Measurements from ENCODE around the gene FHIT. TPM values are rescaled to one million over a fixed set of nuclear protein-coding genes. Genes with fewer than 3 reads are reported as not detected.
"Not testable (repeated sequence)": the region's sequence is repeated elsewhere in the genome, so short reads cannot be mapped to it uniquely, and the experiment has no call there.

FHIT gene
- total RNA-seq, 4 donors from 2014 or later: 3.2 to 10.9 (median 6.4) TPM

DNA sequence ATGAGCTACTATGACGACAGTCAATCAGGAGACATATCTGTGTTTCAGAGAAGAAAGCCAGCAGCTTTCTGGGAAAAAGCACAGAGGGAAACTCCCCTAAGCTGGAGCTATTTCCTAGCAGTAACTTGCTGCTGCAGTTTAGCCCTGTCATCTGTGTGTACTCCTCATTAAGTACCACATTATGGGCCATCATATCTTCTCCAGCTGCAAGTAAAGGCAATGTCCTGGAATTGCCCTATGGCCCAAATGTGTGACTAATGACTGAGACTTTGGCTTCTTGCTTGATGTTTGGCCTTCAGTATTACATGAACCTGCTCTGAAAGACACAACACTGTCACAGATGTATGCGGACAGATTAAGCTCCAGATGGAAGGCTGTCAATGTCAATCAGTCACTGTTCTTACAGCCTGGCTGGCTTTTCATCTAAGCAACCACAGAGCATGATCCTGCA lies 190.8 kb downstream of the FHIT start:
- no peak for DNase-seq (ENCODE audit: low spot score)
- TF ChIP-seq CTCF (IDR thresholded peaks at IDR 0.05): no peak
- no peak for ATAC-seq (ENCODE audit: low FRiP score)

DNA sequence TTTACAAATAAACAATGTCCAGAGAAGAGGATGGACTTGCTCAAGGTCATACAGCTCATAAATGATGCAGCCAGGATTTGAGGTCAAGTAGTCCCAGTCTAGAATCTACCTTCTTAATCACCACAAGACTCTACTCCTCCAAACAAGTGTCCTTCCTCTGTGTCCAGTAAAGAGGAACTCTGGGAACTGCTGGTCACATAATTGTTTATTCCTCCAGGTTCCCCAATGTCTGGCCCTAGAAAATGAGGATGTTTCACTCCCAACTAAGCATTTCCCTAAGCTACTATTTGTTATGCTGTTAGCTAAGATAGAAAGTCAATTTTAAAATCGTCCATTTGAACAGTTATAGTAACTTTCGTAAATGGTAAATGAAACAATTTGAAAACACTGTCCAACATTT lies 192.4 kb downstream of the FHIT start:
- ATAC-seq (ENCODE audit: low FRiP score): no peak
- no peak for TF ChIP-seq CTCF (IDR thresholded peaks at IDR 0.05)
- DNase-seq (ENCODE audit: low spot score): no peak

DNA sequence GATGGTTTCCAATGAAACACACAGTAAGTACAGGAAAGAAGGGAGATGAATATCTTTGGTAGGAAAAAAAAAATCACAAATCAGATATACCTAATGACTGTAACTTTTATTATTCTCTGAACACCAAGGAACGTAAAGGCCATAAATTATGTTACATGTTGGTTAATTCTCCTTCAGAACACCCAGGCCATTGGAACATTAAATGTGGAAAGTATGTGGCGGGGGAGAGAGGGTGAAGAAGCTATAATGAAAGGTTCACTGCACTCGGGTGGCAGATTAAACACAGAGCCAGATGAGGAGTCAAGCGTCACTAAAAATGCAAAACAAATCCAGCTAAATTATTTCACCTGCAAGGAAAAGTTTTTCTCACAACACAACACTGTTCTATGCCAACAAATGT lies 193.8 kb downstream of the FHIT start:
- DNase-seq (ENCODE audit: low spot score) (no peak), ATAC-seq (ENCODE audit: low FRiP score) (no peak)
- TF ChIP-seq CTCF (IDR thresholded peaks at IDR 0.05): no peak

GRCh38 chr3:61055447-61055846 lies 195.8 kb downstream of the FHIT start:
- DNase-seq (ENCODE audit: low spot score) (no peak), ATAC-seq (ENCODE audit: low FRiP score) (no peak)
- TF ChIP-seq CTCF (IDR thresholded peaks at IDR 0.05): no peak

GRCh38 chr3:61053781-61054496 lies 197.3 kb downstream of the FHIT start:
- no peak for DNase-seq (ENCODE audit: low spot score)
- no peak for ATAC-seq (ENCODE audit: low FRiP score)
- no peak for TF ChIP-seq CTCF (IDR thresholded peaks at IDR 0.05)

DNA sequence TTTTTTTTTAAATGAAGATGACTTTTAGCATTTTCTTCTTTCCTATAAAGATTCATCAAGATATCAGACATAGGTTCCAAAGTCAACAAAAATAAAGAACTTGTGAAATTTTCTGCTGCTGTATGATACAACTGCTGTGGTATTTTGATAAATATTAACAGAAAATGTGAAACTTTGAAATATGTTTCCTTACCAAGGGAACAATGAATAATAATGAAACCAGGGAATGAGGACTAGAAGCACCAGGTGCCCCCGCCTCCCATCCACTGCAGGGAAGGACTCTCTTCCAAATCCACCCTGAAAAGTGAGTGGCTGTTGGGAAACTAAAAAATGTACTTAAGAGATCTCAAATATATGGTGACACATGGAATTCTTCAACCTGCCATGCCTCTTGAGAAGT lies 198.4 kb downstream of the FHIT start:
- TF ChIP-seq CTCF (IDR thresholded peaks at IDR 0.05): no peak
- ATAC-seq (ENCODE audit: low FRiP score) (no peak), DNase-seq (ENCODE audit: low spot score) (no peak)

- ATAC-seq (ENCODE audit: low FRiP score) (no peak), DNase-seq (ENCODE audit: low spot score) (no peak)
- no peak for TF ChIP-seq CTCF (IDR thresholded peaks at IDR 0.05)
Observed at GRCh38 chr3:61051666-61052065, 199.6 kb downstream of the FHIT start.

- not testable (repeated sequence) for DNase-seq (ENCODE audit: low spot score); ATAC-seq (ENCODE audit: low FRiP score)
Observed at GRCh38 chr3:61045169-61045568, 206.1 kb downstream of the FHIT start.

Data from omental fat pad (tissue), 4 donors.